GM12873 (cell line): Measurements from ENCODE around the gene CTIF.

Experiments used
- TF ChIP-seq, protein P1 (sequence below): IDR thresholded peaks from 2 replicates; pipeline ENCODE4 v1.5.1; 2012; ENCODE audit warnings: low read depth, mild to moderate bottlenecking, moderate library complexity, low read length, control low read depth; ENCODE audit not compliant: insufficient read depth; ENCODE audit errors: missing control alignments

The CTIF gene

DNA sequence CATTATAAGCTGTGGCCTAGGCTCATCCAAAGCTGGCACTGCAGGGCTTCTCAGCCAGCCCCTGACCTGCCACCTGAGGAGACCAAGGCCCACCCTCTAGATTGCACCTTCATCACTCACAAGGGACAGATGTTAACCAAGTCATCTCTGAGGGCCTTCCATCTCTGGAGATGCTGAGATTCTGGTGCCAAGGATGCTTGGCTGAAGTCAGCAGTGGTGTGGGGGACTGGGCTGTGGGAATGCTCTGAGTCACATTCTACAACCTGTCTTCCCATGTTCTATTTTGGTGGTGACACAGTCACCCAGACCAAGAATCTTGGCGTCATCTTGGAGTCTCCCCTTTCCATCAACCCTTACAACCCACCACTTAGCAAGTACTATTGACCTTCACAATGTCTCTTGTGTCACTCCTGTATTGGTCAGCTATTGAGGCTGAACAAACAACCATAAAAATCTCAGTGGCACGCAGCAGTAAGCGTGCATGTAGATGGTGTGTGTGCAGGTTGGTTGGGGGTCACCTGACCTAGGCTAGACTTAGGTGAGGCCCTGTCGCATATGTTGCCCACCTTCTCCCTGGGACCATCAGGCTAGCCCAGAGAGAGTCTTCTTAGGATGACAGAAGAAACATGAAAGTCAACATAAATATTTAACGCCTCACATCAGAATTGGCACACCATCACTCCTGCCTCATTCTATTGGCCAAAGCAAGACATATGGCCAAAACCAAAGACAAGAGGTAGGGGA, 276.9 kb downstream of the CTIF start:
- TF ChIP-seq, protein P1, sequence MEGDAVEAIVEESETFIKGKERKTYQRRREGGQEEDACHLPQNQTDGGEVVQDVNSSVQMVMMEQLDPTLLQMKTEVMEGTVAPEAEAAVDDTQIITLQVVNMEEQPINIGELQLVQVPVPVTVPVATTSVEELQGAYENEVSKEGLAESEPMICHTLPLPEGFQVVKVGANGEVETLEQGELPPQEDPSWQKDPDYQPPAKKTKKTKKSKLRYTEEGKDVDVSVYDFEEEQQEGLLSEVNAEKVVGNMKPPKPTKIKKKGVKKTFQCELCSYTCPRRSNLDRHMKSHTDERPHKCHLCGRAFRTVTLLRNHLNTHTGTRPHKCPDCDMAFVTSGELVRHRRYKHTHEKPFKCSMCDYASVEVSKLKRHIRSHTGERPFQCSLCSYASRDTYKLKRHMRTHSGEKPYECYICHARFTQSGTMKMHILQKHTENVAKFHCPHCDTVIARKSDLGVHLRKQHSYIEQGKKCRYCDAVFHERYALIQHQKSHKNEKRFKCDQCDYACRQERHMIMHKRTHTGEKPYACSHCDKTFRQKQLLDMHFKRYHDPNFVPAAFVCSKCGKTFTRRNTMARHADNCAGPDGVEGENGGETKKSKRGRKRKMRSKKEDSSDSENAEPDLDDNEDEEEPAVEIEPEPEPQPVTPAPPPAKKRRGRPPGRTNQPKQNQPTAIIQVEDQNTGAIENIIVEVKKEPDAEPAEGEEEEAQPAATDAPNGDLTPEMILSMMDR: no peak

- TF ChIP-seq, protein P1: no peak
These were observed 277.7 kb downstream of the CTIF start for GRCh38 chr18:48816554-48816953.

GRCh38 chr18:48817021-48817461, 278.2 kb downstream of the CTIF start:
- TF ChIP-seq, protein P1: no peak

DNA sequence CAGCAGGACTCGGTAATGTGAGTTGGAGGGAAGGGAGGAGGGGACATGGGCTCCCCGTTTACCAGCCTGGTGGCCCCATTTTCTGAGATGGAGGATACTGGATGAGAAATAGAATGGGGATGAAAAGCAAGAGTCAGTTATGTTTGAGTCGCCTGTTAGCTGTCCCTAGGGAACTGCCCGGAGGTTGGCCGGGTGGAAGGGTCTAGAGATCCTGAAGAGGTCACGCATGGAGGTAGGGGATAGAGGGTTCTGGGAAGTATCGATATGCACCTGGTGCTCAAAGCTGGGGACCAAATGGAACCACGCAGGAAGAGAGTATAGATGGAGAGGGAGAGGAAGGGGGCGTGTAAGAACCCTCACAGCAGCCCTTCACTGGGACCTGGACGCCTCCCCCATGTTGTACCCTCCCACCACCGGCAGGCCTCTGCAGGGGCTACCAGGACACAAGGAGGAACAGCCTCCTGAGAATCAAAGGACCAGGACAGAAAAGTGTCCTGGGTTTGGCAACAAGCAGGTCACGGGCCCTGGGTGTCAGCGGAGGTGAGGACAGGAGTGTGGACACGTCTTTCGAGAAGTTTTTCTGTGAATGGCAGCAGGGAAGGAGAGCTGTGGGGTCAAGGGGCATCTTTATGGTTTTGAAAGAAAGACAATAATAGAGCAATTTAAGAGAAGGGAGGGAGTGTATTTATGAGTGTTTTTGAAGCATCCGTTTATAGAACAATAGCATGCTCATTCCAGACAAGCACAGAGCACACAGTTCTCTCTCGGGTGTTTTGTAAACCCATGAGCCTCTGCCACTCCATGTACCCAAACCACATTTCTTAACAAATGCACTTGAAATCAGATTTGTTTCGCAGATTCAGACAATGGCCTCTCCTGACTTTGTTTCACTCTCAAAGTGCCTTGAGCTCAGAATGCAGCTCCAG, 279.8 kb downstream of the CTIF start:
- TF ChIP-seq, protein P1: no peak

DNA sequence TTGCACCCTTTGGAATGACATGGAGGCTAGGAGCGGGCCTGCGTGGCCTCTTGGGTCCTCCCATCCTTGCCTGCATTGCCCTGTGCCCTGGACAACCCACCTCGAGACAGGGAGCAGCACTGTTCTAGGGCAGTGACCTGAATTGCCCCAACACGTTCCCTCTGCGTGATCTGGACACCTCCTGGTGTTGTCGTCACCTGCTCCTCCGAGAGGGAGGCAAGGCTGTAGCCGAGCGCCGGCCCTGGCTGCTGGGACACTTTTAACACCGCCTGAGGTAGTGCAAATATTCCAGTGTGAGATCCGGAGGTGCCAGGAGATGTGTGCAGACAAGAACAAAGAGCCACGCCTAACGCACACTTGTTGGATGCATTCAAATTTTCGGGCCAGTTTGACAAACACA, 280.4 kb downstream of the CTIF start:
- TF ChIP-seq, protein P1: no peak

GRCh38 chr18:48819781-48820482, 281.1 kb downstream of the CTIF start:
- TF ChIP-seq, protein P1: no peak

DNA sequence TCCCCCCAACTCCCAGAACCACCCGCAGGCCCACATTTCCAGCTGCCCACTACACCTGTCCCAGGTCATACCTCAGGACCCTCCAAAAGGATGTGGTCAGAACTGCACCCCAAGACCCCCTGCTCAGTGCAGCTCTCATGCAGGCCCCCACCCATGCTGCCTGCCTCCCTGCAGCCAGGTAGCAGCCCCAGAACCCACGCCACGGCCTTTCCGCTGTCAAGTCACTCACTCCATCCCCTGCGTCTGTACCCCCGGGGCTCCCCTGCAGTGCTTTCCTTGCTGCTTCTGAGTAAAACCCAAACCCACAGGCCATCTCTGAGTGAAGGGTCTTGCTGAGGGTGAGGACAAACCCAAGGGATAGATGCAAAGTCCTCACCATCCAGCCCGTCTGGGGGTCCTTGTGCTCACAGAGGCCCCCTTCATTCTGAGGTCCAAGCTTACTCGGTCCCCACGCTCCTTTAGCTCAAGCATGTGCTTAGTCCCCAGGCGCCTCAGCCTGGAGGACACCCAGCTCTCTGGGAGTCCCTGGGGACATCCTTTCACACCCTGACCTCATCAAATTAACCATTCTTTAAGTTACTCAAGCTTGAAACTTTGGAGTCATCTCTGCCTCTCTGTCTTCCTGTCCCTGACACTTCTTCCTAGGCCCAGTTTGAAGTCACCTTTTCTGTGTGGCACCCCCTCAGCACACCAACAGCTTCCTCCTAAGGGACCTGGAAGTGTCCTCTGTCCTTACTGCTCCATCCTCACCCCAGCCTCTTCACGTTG, 281.8 kb downstream of the CTIF start:
- TF ChIP-seq, protein P1: no peak
